Hematopoietic multipotent progenitor cell treated with erythropoietin and hydrocortisone succinate and interleukin-3 and kit ligand, for 8 days (in vitro differentiated cells): Measurements from ENCODE around the gene HHATL.

ENCODE experiments used
- DNase-seq: peaks from one replicate; pipeline ENCODE4 v3.0.0-alpha.2; 2015

Gene HHATL

DNA sequence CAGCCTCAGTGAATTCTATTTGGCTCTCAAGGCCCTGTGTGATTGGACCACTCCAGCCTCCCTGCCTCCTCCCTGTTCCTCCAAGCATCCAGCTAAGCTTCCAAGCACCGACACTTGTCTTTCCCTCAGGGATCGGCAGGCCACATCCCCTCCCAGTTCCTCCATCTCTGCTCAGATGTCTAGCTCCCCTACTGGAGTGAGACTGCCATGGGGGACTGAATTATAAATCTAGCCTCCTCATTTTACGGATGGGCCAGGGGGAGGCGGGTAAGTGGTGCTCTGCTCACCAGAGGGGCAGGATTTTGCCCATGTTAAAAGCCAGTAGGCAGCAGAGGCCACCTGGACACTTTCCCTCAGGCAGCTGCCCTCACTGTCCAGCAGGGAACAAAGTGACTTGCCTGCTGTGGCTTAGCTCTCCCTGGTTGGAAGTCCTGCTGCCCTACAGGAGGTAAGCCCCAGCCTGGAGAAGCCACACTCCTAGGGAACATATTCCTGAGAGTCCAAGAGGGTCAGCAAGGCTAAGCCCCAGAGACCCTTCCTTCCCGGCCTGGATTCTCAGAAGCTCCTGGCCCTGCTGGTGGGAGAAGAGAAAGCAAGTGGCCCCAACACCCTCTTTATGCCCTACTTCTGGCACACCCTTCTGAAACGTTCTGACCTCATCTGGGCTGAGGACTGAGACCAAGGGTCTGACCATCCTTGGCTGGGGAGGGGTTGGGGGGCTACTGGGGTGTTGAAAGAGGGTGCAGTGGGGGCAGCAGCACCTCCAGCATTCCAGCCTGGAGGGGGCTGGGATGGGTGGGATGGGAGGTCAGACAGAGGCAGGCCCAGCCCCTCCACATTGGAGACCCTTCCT lies 9.1 kb upstream of the HHATL start:
- DNase-seq: no peak

- DNase-seq: no peak
Measured at GRCh38 chr3:42710323-42711021, 7.9 kb upstream of the HHATL start.

- DNase-seq: no peak
Measured at GRCh38 chr3:42709621-42710020, 7.0 kb upstream of the HHATL start.

DNA sequence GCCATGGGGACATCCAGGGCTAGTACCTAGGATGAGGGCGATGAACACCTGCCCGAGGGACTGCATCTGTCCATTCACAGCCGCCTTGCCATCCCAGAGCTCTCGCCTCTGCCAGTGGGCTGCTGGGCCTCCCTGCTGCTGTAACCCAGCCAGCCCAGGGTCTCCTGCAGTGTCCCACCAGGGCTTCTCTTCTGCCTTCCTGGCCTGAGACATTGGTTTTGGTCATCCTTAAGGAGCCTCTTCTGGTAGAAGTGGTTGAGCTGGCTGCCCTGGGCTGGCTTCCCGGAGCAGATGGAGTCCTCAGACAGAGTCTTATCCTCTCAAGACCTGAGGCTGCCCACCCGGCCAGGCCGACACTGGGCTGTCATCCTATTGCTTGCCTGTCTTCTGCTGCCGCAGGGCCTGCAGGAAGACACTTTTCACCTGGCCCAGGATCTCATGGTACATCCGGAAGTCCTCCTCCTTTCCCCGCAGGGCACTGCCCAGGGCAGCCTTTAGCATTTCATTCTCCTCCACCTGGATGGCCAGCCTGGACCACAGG lies 6.1 kb upstream of the HHATL start:
- no peak for DNase-seq

DNA sequence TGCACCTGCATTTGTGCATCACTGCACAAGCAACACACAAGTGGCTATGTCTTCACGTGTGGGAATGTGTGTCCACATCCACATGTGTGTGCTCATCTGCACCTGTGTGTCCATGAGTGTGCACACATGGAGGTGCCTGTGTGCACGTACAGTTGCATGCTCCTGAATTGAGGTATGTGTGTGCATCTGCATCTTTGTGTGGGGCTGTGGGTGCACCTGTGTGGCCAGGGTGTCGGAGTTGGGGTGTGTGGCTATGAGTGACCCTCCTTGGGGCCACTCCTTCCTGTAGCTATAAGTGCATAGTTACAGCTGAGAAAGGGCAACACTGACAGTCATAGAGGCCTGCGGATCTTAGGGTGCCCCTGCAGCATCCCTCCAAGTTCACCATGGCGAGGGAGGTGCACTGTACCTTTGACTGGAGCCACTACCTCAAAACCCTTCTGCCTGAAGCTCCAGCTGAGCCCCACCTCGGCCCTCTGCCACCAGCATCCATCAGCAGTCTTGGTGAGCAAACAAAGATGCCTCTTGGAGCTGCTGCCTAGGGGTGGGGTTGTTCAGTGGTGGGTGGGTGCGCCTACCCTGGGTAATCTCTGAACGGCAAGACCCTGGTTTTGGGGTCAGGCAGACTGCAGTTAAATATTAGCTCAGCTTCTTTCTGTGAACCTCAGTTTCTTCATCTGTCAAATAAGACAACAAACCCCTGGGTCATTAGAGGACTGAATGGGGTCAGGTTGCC lies 5.2 kb upstream of the HHATL start:
- no peak for DNase-seq

DNA sequence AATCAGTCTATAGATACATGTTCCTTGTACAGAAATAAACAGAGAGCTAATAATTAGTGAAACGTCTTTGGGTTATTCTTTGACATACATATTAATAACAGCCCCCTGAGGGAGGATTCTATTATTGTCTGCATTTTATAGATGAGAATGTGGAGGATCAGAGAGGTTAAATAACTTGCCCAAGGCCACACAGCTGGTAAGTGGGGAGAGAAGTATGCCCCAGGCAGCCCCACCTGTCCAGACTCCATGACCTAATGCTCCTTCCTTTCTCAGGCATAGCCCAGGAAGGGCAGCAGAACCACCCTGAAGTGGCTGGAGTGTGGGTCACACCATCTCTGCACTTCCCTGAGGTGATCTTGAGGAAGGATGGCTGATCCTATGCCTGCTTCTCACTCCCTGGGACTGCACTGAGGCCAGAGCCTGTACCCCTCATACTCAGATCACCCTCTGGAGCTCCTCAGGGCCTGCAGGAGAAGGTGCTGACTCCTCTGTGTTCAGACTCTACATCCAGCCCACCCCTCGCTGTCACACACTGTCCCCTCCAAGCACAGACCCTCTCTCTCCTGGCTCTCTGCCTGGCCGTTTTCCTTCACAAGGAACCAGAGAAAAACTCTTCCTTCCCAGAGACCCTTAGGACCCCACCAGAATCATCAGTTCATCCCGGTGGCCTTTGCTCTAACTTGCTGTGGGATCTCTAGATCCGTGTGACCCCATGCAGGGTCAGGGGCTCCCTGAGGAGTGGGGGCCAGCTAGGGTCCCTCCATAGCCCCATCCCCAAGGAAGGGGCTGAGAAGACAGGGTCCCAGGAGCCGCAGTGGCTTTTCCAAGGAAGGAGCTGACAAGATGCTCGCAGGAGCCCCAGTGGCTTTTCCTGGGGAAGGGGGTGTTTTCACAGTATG lies 4.4 kb upstream of the HHATL start:
- DNase-seq: no peak

DNA sequence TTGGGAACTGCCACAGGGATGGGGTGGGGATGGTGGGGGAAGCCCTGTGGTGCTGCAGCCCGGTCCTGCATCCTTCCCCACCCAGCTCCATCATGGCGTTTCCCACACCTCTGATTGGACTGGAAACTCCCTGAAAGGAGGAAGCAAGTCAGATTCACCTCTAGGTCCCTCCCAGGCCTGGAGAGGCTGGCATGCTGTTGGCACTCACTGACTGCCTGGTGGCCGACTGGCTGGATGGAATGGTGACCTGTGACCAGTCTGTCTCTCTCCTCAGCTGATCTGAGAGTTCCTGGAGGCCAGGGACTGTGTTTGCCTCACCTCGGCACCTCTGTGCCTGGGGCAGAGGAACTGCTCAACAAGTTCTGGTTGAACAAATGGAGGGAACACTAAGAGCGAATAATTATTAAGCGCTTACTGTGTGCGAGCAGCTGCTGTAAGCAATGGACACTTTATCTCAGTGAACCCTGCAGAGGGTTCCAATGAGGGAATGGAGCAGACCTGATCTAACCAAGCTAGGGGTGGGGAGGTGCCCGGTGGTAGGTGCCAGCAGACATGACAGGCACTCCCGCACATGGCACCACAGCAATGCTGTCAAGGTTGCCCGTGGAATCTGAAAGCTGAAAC lies 3.5 kb upstream of the HHATL start:
- no peak for DNase-seq

GRCh38 chr3:42705058-42705767 lies 2.6 kb upstream of the HHATL start:
- no peak for DNase-seq

DNA sequence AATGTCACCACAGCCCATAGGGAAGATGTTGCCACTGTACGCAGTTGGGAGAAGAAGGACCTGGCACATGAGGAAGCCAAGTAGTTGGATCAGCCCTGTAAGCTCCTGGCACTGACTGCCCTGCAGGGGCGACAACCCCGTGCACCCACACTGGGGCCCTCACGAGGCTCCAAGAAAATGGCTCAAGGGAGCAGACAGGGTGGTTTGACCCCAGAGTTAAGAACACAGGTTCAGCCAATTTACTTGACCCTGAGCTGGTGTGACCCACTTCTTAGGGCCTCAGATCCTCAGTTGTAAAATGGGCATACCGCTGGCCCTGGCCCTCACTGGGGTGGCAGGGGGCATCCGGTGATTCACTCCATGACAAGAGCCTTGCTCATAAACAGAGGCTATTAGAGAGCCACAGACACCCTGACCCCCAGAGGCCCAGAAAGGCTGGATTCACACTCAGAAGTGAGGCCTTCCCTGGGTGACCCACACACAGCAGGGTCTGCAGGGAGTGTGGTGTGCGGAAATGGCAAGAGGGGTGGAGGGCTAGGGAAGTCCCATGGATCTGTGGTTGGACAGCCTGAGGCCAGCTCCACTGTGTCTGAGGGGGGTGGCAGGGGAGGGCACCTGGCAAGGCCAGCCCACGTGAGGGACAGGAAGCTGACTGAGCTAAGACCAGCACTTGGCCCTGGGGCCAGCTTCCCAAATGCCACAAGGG lies 1.7 kb upstream of the HHATL start:
- no peak for DNase-seq

DNA sequence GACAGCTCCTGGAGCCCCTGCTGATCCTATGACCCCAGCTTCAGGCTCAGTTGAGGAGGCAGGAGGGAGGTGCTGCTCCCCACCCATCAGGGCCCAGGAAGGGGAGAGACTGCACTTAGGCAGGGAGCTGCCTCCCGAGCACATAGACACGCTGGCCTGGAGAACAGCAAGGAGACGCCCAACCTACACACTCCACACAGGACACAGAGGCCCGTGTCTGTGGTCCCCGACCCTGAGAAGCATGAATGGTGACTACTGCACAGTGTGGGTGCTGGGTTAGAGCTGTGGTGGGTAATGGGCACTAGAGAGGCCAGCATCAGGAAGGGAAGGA lies 1.1 kb upstream of the HHATL start:
- DNase-seq: no peak

GRCh38 chr3:42702982-42703694 lies 540 bp upstream of the HHATL start:
- DNase-seq: no peak

DNA sequence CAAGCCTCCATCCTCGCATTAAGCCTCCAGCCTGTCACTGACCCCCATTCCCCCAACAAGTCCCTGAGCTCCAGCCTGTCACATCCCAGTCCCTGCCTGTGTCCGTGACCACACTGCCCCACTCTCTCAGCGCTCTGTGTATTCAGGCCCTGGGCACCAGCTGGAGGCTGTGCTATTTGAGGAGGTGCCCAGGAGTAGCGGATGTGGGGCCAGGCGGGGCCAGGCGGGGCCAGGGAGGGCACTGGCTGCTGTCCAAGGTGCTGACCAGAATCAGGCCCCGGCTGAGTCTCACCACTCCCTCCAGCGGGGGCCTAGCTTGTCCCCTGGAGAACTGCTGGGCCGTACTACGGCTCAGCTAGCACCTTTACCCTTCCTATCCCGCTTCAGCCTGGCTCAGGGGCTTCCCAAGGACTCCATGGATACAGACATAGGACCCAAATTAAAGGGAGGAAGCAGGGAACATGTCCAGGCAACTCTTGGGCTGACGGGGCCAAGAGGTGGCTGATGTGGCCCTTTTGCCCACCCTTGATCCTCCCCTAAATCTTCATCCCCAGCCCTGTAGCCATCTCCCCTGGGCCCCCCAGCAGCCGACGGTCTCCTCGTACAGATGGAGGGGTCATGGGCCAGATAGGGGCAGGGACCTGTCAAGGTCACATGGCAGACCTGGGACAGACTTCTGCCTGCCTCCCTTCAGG lies 1.1 kb downstream of the HHATL start:
- DNase-seq: peak; percentile 59

DNA sequence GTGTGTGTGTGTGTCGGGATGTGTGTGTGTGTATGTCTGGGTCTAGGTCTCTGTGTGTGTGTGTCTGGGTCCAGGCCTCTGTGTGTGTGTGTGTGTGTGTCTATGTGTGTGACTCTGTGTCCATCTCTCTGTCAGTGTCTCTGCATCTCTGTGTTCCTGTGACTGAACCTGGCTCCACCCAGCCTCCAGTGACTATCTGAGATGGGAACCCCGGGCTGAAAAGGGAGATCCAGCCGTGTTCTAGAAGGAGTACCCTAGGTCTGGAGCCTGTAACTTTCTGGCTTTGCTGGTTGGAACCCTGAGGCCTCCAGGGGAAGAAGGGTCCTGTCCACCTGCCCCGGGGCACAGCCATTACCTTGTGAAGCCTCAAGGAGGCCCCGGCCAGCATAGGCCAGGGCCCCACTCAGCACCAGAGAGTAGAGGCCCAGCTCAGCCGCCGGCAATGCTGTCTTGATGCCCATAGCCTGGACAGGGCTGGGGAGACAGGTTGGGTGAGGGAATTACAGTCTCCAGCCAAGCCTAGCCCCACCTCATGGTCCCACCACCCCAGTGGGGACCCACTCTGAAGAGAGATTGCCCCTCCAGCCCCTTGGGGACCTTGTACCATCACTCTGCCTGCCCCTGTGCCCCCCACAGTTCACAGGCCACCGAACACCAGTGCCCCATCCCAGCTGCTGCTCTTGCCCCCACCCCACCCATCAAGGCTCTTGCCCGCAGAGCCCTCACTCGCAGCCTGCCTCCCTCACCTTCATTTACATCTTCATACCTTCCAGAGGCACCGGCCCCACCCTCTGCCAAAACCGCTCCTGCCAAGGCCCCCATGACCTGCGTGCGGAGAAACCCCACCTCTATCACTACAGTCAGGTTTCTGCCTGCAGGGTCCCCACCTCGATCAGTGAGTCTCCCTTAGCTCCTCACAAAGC lies 2.0 kb downstream of the HHATL start:
- DNase-seq: no peak

- no peak for DNase-seq
Measured at GRCh38 chr3:42699511-42699971, 3.1 kb downstream of the HHATL start.

- no peak for DNase-seq
Measured at GRCh38 chr3:42698911-42699230, 3.7 kb downstream of the HHATL start.

DNA sequence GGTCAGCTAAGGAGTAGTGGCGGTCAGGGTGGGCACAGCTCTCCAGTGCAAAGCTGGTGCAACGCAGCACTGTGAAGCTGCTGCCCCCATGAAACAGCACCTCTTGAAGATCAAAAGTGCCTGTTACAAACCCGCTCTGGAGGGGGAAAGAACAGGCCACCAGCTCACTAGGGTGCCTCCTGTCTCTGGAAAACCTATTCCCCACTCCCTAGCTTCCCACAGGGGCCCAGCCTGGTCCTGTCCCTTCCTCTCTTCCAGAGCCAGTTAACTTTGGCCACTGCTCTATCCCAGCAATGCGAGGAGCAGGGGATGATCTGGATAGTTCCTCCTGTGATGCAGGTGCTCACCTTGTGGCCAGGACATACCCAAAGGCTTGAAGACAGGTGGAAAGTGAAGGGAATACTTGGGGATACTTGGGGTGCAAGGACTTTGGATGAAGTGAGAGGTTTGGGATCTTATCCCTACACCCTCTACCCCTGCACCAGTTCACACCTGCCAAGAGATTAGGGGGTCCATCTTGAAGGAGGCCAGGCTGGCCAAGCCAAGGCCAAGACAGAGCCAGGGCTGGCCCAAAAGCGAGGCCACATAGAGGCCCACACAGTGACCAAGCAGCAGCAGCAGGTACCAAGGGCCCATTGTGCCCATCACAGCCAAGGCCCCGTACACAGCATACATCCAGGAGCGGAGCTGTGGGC lies 4.2 kb downstream of the HHATL start:
- no peak for DNase-seq

- no peak for DNase-seq
Measured at GRCh38 chr3:42697289-42698051, 5.1 kb downstream of the HHATL start.
